NCI-H446 (cell line): ENCODE measurements around the gene SELPLG.
"Not testable (repeated sequence)": the region's sequence is repeated elsewhere in the genome, so short reads cannot be mapped to it uniquely, and the experiment has no call there.

Source experiments
- DNase-seq, 2 experiments: peaks; one replicate each; lab custom pipeline; 2025; lab: John Stamatoyannopoulos, UW

Gene SELPLG

DNA sequence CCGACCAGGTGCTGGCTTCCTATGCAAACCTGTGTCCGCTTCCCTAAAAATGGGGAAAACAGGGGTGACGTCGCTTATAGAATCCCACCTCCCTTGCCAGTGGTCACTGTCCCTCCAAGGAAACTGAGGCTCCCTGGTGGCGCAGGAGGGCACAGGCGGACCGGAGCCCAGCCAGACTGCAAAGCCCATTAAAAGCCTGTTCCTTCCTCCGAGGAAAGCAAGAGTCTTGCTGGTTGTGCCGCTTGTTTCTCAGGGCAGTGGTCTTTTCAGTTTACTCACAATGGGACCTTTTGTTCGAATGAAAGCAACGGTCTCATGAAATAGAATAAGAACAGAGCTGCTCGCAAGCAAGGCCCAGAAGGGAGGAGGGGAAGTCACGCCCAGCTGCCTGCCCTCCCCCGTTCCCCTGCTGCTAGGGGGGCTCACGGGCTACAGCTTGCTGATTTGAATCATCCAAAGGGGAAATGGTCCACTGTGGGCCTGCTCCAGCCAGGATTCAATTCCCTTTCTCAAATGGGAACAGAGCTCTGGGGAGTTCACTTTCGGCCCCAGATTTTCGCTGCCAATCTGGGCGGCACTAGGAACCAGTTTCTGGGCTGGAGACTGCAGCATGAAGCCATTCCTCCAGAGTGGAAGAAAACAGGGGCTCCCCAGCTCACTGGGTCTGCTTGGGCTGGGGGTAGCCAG lies 4.6 kb upstream of the SELPLG start:
- DNase-seq = no peak

DNA sequence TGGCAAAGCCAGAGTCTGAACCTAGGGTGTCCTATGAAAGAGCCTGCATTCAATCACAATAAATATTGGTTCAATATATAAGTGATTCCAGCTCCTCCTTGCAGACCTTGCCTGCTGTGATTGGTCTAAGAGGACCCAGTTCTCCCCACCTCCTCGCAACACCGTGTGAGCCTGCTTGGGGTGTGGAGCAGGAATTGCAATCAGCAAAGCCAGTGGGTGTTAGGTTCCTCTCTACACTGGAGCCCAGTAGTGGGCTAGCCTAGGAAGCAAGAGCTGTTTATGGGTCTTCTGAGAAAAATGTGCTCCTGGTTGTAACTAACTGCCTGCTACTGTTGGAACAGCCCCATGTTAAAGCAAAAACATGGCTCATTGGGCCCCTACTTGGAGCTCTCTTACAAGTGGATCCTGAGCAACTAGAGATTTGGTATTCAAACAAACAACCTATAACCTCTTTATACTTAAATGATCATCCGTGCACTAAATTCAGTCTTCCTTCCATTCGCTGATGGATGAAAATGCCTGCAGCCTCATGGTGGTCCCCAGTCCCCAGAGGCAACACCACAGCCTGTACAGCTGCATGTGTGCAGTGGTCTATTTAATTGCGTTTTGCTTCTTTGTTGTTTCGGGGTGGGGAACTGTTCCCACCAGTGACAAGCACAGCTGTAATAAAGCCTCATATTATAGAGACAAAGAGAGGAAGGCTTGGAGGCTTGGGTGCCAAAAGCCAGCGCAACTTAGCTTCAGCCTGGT lies 3.7 kb upstream of the SELPLG start:
- no peak for DNase-seq

DNA sequence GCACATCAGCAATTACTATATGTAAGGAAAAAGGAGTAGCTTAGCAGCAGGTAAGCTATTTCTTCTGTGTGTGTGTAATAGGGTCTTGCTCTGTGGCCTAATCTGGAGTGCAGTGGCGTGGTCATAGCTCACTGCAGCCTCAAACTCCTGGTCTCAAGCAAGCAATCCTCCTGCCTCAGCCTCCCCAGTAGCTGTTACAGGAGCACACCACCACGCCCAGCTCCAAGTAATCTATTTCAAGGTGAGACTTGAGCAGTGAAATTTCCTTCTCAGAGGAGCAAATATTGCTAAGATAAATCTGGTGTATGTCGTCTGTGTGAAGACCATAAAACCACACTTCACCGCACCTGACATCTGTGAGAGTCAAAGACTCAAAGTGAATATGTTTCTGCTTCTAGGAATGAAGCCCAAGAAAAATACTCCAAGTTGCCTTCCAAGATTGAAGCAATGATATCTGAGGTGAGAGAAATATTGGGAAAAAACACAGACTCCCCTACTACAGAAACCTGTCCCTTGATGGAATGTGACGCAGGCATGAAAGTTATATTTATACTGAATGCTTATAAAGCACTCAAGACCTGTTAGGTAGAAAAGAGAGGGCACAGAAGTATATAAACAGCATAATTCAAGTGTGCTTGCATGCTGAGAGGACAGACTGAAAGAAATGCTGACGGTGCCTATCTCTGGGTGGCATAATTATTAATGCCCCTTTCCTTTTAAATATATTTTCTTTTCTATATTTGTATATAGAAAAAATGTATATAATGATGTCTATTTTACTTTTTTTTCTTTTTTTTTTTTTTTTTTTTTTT lies 2.5 kb upstream of the SELPLG start:
- DNase-seq = no peak

DNA sequence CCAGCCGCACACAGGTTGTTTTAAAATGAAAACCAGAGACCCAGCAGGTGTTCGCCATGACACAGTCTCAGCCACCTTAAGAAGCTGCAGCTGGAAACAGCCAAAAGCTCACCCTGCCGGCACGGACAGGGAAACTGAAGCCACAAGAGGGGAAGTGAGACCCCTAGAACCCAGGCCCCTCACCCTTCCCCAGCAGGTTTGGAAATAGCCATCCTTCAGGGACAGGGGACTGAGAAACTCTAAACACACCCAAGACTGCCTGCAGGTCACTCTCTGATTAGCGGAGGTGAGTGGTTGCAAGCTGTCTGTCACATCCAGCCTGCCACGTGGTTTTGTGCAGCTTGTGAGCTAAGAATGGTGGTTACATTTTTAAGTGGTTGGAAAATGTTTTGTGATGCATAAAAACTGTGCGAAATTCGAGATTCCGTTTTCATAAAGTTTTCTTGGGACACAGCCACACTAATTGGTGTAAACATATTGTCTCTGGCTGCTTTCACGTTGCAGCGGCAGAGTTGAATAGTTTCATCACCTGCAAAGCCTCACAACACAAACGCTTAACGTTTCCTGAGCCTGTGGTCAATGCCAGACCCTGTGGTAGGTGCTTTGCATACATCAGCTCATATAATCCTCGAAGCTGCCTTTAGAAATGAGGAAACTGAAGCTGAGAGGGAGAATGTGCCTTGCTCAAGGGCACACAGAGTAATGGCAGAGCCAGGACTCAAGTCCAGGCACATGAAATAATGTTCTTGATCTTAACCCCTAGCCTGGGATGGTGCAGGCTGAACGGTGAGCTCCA lies 1.7 kb upstream of the SELPLG start:
- DNase-seq = no peak

DNA sequence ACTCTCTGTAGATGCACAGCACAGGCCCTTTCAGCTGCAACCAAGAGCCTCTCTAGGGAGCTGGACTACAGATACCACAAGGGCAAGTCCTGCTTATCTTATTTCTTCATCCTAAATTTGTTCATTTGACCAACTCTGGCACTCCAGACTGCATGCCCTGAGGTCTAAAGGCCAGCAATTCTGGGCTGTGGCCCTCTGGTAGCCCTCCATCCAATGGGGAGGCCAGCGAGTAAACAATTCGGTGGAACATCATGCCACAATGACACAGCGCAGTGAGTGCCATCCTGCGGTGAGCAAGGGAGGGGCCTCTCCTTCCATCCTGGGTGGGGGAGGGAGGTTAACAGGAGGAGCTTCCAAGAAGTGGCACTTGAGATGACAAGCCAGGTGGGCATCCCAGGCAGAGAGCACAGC lies 652 bp upstream of the SELPLG start:
- DNase-seq = no peak

DNA sequence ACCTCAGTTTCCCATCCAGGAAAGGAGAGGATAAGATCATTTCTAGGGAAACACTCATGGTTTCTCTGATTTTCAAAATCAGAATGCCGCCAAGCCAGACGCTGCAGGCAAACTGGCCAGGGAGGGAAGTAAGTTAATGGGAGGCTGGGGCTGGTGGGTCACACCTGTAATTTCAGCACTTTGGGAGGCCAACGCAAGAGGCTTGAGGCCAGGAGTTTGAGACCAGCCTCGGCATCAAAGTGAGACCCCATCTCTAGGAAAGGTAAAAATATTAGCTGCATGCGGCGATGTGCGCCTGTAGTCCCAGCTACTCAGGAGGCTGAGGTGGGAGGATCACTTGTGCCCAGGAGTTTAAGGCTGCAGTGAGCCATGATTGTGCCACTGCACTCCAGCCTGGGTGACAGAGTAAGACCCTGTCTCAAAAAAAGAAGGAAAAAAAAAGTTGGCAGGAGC lies 587 bp downstream of the SELPLG start:
- DNase-seq = no peak

DNA sequence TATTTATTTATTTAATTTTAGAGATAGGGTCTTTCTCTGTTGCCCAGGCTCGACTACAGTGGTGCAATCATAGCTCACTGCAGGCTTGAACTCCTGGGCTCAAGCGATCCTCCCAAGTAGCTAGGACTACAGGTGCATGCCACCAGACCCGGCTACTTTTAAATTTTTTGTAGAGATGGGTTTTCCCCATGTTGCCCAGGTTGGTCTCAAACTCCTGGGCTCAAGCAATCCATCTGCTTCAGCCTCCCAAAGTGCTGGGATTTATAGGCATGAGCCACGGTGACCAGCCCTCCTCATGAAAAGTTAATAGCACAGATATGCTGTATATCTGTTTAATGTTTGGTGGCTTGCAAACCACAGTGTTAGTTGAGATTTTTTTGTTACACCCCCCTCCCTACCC lies 2.4 kb downstream of the SELPLG start:
- not testable (repeated sequence) for DNase-seq

DNA sequence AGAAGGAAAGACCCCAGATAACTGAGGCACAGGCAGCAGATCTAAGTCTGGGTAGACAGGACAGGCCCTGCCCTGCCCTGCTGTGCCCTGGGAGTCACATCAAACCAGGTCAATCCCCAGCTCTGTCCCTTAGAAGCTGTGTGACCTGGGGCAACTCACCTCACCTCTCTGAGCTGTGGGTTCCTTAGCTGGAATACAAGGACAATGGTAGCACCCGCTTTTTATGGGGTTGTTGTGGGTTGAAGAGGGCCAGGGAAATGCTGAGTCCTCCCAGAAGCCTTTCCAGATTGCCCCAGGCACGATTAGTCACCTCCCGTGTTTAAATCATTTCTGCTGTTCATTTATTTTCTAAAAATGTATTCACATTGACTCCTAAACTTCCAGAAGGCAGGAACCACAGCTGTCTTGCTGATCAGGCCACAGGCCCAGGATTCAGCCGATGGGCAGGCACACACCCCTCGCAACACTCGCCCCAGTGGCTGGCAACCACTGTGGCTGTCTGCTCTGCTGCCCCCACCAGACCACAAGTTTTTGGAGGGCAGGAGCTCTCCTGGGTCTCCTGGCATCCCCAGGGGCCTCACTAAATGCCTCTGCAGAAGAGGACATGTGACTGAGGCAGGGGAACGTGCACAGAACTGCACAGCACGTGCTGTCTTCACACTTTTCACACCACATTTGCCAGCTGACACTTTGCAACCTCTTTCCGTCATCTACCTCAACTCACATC lies 3.0 kb downstream of the SELPLG start:
- no peak for DNase-seq

DNA sequence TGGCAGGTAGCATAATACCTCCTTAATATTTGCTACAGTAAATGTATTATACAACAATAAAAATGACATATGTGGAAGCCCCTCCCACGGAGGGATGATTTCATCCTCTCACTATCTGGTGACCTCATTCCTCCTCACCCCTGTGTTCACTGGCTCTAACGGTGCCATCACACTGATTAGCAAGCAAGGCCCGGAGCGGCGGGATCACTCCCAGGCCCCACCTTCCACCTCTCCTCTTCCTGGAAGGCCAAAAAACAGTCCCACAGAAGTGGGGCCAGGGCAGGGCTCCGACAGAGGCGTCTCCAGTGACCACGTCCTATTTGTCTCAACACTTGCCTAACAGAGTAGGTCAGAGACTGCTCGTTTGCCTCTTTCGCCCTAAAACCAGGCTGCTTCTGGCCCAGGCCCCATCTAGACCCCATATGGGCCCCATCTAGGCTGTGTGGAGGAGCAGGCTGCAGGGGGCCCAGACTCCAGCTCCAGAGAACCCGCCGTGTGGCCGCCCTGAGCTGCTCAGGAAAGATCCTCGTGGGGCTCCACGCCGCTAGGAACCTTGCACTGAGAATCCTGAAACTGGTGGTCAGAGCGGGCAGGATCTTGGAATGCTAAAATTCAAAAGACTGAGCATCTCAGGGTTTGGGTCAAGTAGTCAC lies 3.7 kb downstream of the SELPLG start:
- DNase-seq = no peak

DNA sequence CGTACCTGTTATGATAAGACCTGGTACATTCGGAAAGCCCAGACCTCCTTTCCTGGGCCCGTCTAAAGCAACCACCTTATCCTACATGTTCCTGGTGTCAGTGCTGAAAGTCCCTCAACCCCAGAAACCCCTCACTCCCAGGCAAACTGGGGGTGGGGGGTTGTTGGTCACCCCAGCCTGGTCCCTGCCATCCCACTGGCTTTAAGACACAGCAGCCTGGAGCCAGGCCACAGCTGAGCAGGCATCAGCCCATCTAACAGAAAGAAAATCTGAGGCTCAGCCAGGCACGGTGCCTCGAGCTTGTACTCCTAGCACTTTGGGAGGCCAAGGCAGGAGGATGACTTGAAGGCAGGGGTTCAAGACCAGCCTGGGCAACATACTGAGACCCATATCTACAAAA lies 4.5 kb downstream of the SELPLG start:
- no peak for DNase-seq

DNA sequence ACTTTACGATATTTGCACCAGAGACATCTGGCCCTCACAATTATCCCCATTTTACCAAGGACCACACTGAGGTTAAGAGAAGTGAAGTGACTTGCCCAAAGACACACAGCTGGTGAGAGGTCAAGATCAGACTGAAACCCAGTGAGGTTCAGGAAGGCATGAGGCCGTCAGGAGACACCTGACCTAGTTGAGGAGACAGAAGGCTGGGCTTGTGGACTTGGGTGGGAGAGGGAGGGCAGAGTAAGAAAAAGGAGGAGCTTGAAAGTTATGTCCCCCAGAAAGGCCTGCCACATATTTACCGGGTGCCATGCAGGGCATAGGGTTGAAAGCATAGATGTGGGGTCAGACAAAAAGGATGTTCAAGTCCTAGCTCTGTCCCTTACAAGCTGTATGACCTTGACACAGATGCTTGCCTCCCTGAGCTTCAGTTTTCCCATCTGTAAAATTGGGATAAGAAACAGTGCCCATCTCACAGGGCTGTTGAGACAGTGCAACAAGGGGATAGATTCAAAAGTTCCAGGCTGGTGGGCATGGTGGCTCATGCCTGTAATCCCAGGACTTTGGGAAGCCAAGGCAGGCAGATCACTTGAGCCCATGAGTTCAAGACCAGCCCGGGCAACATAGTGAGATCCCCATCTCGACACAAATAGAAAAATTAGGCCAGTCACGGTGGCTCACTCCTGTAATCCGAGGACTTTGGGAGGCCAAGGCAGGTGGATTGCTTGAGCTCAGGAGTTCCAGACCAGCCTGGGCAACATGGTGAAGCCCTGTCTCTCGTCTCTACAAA lies 6.4 kb downstream of the SELPLG start:
- no peak for DNase-seq

DNA sequence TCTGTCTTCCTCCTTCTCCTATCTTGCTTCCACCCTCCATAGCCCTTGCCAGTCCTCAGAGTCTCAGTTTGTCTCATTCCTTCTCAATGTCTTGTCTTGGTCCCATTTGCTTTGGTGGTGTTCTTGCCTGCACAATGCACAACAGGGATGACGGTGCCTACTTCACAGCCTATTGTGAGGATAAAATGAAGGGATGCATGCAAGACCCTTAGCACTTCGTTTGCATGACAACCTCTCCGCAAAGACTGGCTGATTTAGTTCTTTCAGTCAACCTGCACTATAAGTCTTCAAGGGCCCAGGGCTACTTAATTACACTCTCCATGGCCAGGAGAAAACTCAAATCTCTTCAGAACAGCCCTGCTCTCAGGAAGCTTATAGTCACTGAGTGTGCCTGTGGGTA lies 8.5 kb downstream of the SELPLG start:
- DNase-seq = no peak

DNA sequence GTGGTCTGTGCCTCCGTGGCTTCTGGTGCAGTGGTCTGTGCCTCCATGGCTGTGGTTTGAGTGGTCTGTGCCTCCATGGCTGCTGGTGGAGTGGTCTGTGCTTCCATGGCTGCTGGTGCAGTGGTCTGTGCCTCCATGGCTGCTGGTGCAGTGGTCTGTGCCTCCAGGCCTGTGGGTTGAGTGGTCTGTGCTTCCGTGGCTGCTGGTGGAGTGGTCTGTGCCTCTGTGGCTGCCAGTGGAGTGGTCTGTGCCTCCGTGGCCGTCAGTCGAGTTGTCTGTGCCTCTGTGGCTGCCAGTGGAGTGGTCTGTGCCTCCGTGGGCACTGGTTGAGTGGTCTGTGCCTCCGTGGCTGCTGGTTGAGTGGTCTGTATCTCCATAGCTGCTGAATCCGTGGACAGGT lies 10.1 kb downstream of the SELPLG start:
- DNase-seq = no peak

DNA sequence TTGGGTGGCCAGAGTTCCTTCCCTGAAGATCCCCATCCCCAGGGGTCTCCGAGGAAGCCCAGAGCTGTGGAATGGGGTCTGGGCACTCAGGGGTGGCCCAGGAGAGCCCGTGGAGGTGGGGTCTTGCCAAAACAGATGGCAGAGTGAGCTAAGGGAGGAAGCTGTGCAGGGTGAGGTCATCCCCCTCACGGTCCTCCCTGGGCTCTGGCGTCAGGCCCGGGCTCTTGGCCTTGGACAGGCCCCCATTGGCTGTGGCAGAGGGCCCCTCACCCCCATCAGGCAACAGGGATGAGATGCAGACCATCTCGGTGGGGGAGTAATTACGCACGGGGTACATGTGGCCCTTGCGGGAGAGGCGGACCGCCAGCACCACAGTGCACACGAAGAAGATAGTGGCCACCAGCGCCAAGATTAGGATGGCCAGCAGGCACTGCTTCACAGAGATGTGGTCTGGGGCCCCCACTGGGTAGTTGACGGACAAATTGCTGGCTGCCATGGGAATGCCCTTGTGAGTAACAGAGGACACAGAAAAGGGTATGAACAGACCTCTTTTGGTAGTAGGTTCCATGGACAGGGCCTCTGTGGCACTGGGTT lies 10.7 kb downstream of the SELPLG start:
- peak in 1 of 2 experiments; percentile 56 for DNase-seq

DNA sequence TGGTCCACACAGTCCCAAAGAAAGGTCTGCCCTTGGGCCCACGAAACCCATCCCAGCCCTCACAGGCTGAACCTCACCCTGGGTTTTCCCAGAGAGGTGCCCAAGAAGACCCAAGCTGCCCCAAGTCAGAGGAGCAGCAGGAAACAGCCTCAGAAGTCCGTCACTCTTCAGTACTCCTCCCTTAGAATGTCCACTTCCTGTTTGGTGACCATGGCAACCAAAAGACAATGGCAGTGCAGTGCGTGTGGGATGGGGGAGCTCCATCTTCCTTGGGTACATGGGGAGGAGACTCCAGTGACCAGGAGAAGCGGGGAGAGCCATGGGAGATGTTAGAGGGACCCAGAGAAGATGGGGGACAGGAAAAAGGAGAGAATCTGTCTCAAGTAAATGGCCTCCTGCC lies 11.3 kb downstream of the SELPLG start:
- DNase-seq = no peak

DNA sequence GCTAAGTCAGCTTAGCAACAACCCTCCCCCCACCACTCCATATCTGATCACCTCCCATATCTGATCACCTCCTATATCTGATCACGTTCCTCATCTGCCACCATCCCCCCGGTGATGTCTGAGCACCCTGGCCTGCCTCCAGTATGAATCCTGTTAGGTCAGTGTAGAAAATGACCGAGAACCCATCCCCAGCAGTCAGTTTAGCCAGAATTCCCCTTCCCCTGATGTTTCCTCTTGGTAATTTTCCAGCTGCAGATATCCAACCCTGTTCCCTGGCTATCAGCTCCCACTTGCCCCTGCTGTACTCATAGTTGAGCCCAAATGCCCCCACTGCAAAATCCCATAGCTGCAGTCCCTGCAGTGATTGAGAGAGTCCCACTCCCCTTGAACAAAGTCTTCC lies 12.5 kb downstream of the SELPLG start:
- no peak for DNase-seq

DNA sequence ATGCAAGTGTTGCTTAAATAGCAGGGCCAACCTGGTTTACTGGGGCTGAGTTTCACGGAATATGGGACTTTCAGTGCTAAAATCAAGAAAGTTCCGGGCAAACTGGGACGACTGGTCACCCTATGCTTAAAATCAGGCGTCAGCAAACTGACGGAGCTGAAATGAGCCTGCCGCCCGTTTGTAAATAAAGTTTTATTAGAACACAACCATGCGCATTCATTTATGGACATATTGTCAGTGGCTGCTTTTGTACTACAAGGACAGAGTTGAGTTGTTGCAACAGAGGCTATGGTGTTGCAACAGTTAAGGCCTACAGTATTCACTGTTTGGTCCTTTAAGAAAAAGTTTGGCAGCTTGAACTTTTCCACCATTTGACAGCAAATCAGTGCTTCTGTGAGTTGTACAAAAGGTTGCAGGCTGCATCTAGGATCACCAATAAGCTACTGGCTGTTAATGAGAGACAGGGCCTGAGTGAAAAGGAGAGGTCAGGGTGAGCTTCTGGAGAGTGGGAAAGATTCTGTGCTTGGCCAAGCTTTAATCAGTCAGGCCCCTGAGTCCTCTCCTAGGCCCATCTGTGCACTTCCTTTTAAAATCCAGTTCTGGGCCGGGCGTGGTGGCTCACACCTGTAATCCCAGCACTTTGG lies 13.3 kb downstream of the SELPLG start:
- no peak for DNase-seq

DNA sequence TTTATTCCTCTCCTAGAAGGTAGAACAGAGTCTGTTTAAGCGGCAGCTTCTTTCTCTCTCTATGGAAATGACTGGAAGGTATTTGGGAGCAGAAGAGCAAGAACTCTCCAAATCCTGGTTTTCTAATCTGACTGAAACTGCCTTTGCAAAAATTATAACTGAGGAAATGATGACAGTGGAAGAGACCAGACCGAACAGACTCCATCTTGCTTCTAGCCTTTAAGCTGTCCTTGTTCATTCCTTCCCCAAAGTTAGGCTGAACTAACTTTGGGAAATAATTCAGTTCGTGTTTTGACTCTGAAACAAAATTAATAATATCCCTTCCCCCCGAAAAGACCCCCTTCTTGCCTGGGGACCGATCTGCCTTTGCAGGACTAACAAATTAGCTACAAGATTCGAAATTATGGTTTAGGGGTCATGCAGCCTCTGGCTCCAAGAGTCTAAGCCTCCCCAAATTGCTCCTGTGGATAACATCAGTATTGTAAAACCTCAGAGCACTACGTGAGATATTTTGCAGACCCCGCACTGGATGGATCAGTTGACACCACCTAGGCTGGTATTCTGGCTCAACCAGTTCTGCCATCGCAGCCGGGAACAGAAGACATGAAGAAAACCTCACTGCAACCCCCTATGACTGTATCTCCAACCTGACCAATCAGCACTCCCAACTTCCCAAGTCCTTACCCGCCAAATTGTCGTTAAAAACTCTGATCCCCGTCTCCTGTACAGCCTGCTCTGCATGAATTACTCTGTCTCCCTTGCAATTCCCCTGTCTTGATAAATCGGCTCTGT lies 14.1 kb downstream of the SELPLG start:
- no peak for DNase-seq
